GM19324 (cell line): Measurements from ENCODE around the gene FBN3.
"Not testable (repeated sequence)": the region's sequence is repeated elsewhere in the genome, so short reads cannot be mapped to it uniquely, and the experiment has no call there.

ENCODE experiments used
- ATAC-seq: cut with Tn5 transposase; IDR thresholded peaks from one replicate; pipeline ENCODE4 v1.9.1; 2021; ENCODE audit warnings: mild to moderate bottlenecking, moderate library complexity; ENCODE audit not compliant: unreplicated experiment, low FRiP score

The FBN3 gene

GRCh38 chr19:8149261-8150094 is at the start of gene FBN3:
Gene FBN3, minus strand, starts transcription at chr19:8149592. Its CDS starts 2,112 bp downstream, at chr19:8147480.
- no peak for ATAC-seq

GRCh38 chr19:8196271-8196927 is 47.0 kb upstream of the FBN3 start:
- ATAC-seq = no peak

- ATAC-seq = no peak
Measured at GRCh38 chr19:8194528-8195267, 45.3 kb upstream of the FBN3 start.

- ATAC-seq = no peak
Measured at GRCh38 chr19:8192221-8192820, 42.9 kb upstream of the FBN3 start.

DNA sequence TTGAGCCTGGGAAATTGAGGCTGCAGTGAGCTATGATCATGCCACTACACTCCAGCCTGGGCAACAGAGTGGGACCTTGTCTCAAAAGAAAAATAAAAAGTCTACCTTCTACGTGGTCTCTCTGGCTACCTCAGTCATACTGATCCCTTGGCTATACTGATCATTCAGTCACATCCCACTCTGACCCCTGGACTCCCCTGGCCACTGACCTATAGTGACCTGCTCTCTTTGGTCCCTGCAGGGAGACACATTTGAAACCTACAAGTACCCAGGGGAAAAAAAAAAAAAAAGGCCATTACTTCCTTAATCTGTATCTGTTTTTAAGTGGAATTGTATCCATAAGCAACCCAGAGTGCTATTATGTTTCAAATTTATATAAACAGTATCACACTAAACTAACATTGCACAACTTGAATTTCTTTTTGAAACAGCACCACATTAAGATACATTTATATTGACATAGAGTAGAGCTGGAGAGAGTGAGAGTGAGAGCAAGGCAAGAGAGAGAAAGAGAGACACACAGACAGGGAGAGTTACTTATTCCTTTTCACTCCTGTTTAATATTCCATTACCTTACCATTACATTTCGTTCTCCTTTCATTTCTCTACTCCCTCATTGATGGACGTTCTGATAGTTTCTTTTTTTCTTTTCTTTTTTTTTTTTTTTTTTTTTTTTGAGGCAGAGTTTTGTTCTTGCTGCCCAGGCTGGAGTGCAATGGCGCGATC is 36.1 kb upstream of the FBN3 start:
- no peak for ATAC-seq

GRCh38 chr19:8184274-8184673 is 34.9 kb upstream of the FBN3 start:
- no peak for ATAC-seq

GRCh38 chr19:8180018-8180417 is 30.6 kb upstream of the FBN3 start:
- ATAC-seq = no peak

- ATAC-seq = no peak
Measured at GRCh38 chr19:8174706-8175105, 25.3 kb upstream of the FBN3 start.

DNA sequence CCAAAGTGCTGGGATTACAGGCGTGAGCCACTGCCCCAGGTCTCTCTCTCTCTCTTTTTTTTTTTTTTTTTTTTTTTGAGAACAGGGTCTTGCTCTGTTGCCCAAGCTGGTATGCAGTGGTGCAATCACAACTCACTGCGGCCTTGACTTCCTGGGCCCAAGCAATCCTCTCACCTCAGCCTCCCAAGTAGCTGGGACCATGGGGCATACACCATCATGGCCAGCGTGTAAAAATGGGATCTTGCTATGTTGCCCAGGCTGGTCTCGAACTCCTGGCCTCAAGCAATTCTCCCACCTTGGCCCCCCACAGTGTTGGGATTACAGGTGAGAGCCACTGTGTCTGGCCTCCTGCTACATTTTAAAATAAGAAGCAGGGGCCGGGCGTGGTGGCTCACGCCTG is 19.1 kb upstream of the FBN3 start:
- ATAC-seq = no peak

- no peak for ATAC-seq
Measured at GRCh38 chr19:8167985-8168384, 18.6 kb upstream of the FBN3 start.

GRCh38 chr19:8163759-8164158 is 14.4 kb upstream of the FBN3 start:
- no peak for ATAC-seq

DNA sequence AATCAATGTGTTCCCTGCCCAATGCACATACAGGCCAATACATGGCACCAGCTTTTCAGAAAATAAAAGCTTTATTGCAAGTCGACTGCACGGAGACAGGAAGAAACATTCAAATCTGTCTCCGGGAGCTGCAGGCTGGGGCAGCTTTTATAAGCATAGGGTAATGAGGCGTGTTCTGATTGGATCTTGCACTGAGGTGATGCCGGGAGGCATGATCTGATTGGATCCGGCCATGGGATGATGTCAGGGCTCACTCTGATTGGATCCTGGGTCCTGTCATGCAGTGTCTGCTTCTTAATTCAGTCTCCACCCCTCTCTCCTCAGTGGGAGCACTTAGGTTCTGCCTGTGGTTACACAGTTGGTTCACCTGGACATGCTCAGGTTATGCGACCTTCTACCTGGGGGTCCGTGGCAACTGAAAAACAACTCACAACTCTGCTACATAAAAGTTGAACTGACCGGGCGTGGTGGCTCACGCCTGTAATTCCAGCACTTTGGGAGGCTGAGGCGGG is 11.8 kb upstream of the FBN3 start:
- no peak for ATAC-seq

DNA sequence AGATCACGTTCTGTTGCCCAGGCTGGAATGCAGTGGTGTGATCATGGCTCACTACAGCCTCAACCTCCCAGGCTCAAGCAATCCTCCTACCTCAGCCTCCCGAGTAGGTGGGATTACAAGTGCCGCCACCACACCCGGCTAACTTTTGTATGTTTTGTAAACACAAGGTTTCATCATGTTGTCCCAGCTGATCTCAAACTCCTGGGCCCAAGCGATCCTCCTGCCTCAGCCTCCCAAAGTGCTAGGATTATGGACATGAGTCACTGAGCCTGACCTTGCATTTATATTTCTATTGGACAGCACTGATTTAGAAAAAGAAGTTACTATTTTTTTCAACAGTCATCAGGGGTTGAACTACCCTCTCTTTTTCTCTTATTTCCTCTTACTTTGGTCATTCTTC is 9.9 kb upstream of the FBN3 start:
- not testable (repeated sequence) for ATAC-seq

DNA sequence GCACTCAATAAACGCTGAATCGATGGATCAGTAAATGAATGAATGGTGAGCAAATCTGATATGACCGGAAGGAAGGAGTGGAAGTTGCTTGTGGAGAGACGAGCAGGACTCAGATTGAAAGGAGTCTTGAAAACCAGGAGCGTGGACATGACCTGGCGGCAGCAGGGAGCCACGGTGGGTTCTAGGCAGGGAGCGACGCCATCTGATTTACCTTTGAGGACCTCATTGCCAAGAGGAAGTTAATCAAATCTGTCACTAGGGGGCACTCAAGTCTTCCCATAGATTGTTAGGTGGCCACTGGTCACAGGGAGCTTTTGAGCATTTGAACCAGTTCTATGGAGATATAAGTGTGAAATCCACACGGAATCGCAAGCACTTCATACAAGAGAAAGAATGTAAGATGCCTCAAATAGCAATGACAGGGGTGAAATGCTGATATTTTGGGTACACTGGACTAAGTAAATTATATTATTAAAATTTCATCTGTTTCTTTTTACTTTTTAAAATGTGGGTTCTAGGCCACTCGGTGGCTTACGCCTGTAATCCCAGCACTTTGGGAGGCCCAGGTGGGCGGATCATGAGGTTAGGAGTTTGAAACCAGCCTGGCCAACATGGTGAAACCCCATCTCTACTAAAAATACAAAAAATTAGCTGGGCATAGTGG is 9.2 kb upstream of the FBN3 start:
- ATAC-seq = no peak

DNA sequence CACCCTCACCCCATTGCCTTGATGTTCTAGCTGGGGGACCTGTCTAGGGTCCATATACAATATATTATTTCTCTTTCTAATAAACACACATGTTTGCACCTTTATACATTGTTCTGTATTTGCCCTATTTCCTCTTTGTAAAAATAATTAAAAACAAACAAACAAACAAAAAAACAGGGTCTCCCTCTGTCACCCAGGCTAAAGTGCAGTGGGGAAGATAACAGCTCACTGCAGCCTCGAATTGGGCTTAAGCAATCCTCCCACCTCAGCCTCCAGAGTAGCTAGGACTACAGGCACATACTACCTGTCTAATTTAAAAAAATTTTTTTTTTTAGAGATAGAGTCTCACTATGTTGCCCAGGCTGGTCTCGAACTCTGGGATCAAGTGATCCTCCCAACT is 5.9 kb upstream of the FBN3 start:
- no peak for ATAC-seq

DNA sequence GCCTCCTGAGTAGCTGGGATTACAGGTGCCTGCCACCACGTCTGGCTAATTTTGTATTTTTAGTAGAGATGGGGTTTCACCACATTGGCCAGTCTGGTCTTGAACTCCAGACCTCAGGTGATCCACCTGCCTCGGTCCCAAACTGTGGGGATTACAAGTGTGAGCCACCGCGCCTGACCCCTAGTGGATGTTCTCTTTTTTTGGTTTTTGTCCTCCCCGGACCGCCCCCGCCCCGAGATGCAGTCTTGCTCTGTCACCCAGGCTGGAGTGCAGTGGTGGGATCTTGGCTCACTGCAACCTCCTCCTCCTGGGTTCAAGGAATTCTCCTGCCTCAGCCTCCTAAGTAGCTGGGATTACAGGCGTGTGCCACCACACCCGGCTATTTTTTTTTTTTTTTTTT is 4.6 kb upstream of the FBN3 start:
- not testable (repeated sequence) for ATAC-seq

DNA sequence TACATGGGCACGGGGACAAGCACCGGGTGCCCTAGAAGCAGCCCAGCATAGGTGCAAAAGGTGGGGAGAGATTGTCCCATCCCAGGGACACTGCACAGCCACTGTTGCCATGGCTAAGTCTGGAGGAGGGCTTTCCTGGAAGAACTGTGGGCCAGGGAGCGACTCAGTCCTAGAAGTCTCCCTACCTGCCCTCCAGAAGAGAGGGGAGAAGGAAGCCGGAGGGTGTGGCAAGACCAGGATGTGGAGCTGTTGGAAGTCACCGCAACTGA is 2.3 kb upstream of the FBN3 start:
- no peak for ATAC-seq

DNA sequence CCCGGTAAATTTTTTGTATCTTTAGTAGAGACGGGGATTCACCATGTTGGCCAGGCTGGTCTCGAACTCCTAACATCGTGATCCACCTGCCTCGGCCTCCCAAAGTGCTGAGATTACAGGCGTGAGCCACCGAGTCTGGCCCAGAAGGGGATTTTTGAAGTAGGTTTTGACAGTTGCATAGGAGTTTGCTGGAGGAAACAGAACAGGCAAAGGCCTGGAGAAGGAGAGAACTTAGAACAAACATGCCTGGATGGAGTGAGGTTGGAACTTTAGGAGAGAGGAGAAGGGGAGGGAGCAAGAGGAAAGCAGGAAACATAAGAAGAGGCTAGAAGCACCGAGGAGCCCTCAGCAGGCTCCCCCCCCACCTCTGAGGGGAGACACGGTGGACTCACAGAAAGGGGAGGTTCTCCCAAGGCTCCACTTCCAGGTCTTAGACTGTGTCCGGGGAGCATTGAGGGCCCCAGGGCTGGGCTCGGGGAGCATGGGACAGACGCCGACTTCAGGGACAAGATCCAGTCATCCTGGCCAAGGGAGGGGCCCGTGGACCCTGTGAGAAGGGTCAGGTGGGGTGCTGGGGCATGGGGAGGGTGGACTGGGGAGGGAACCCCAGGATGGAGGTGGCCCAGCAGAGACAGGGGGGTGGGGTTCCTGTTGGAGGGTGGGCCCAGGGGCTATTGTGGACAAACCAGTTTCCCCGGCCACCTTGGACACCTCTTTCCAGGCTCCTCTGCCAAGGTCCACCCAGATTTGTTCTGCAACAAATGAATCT is 1.8 kb upstream of the FBN3 start:
- no peak for ATAC-seq
